H1 (cell line): ENCODE data around the gene YBX2. TPM values are rescaled to one million over a fixed set of nuclear protein-coding genes. Genes with fewer than 3 reads are reported as not detected.

ENCODE experiments used
- CTCF ChIA-PET: fragments of 300-600 bp; sonication (Branson Sonifier 250); formaldehyde crosslinking; loops from one replicate; lab custom pipeline; 2021; ENCODE audit not compliant: partially characterized antibody; lab: Charles Lee
- POLR2A ChIA-PET: fragments of 300-600 bp; sonication (Branson Sonifier 250); formaldehyde crosslinking; loops from one replicate; lab custom pipeline; 2021; ENCODE audit warnings: inconsistent platforms; ENCODE audit not compliant: partially characterized antibody; lab: Charles Lee
- DNase-seq, 2 experiments: peaks; one replicate each; pipeline versions ENCODE4 v3.0.0 to v3.0.0-alpha.2; 2010 to 2022; ENCODE audit warnings: low spot score in 2 of 2, low read depth in 1 of 2, mixed read lengths in 1 of 2
- FAIRE-seq: peaks from 2 replicates; lab custom pipeline; 2011; peaks lifted over from hg19 to GRCh38; lab: Jason Lieb, UNC
- H2AFZ ChIP-seq: 2 replicates; pipeline ENCODE4 v1.8.1; 2012; ENCODE audit warnings: low read length, inconsistent platforms
- H2AK5ac ChIP-seq: 2 replicates; pipeline ENCODE4 v1.6.1; 2013; ENCODE audit warnings: low read depth, low read length
- H2BK120ac ChIP-seq: replicated peaks from 2 replicates; pipeline ENCODE3; 2013; ENCODE audit warnings: low read depth, low read length, inconsistent platforms
- H2BK12ac ChIP-seq: 2 replicates; pipeline ENCODE4 v1.6.1; 2013; ENCODE audit warnings: low read depth, low read length
- H2BK15ac ChIP-seq: 2 replicates; pipeline ENCODE4 v1.6.1; 2013; ENCODE audit warnings: low read length
- H2BK20ac ChIP-seq: 2 replicates; pipeline ENCODE4 v1.6.1; 2013; ENCODE audit warnings: low read length
- H2BK5ac ChIP-seq: 2 replicates; pipeline ENCODE4 v1.6.1; 2013; ENCODE audit warnings: low read depth, low read length
- H3K14ac ChIP-seq: 2 replicates; pipeline ENCODE4 v1.6.1; 2013; ENCODE audit warnings: inconsistent platforms; ENCODE audit not compliant: insufficient read length
- H3K18ac ChIP-seq: 2 replicates; pipeline ENCODE4 v1.6.1; 2013; ENCODE audit warnings: low read length; ENCODE audit errors: extremely low read depth
- H3K23ac ChIP-seq: 2 replicates; pipeline ENCODE4 v1.6.1; 2013; ENCODE audit warnings: inconsistent platforms; ENCODE audit not compliant: insufficient read length
- H3K23me2 ChIP-seq: 2 replicates; pipeline ENCODE4 v1.6.1; 2013; ENCODE audit warnings: low read depth, low read length
- H3K27ac ChIP-seq: 2 replicates; pipeline ENCODE4 v1.6.1; 2011; ENCODE audit warnings: low read depth, low read length, inconsistent platforms
- H3K27me3 ChIP-seq, 4 experiments: replicated peaks in 1 of 4; 1 replicate in 1 of 4; 2 replicates in 3 of 4; pipeline versions ENCODE4 v1.6.1 to v1.8.1; 2011 to 2013; ENCODE audit warnings: low read length in 3 of 4, mild to moderate bottlenecking in 3 of 4, inconsistent platforms in 2 of 4, mixed read lengths in 2 of 4, moderate library complexity in 1 of 4; ENCODE audit not compliant: control insufficient read depth in 3 of 4, insufficient read depth in 3 of 4; ENCODE audit errors: extremely low read depth in 1 of 4
- H3K36me3 ChIP-seq, 4 experiments: 2 replicates each; pipeline versions ENCODE4 v1.6.1 to v1.8.1; 2011 to 2013; ENCODE audit warnings: mild to moderate bottlenecking in 4 of 4, low read length in 3 of 4, moderate library complexity in 2 of 4, control low read depth in 1 of 4, inconsistent platforms in 1 of 4; ENCODE audit not compliant: insufficient read depth in 4 of 4, control insufficient read depth in 2 of 4
- H3K4ac ChIP-seq: replicated peaks from 2 replicates; pipeline ENCODE3; 2013; ENCODE audit warnings: low read length, low read depth, mixed read lengths, inconsistent platforms; ENCODE audit not compliant: insufficient read length
- H3K4me1 ChIP-seq, 4 experiments: replicated peaks in 1 of 4; 1 replicate in 1 of 4; 2 replicates in 3 of 4; pipeline versions ENCODE4 v1.6.1 to v1.8.1; 2011 to 2013; ENCODE audit warnings: low read length in 3 of 4, inconsistent platforms in 2 of 4, mixed read lengths in 1 of 4; ENCODE audit not compliant: insufficient read depth in 4 of 4, control insufficient read depth in 3 of 4
- H3K4me2 ChIP-seq, 2 experiments: 2 replicates each; pipeline versions ENCODE4 v1.6.1 to v1.8.1; 2011 to 2013; ENCODE audit warnings: low read depth in 2 of 2, low read length in 2 of 2, control low read depth in 1 of 2, inconsistent platforms in 1 of 2, mild to moderate bottlenecking in 1 of 2; ENCODE audit not compliant: insufficient read depth in 1 of 2
- H3K4me3 ChIP-seq, 4 experiments: fragments of 200-600, 300-600 bp in 1 of 4; sonication (generic), shearing (Covaris generic), sonication (Bioruptor Twin) in 1 of 4; 2 replicates each; pipeline versions ENCODE4 v1.5.1 to v1.8.1; 2011 to 2016; ENCODE audit warnings: low read length in 4 of 4, low read depth in 3 of 4, control low read depth in 2 of 4, inconsistent platforms in 2 of 4, mild to moderate bottlenecking in 2 of 4, mixed read lengths in 1 of 4, moderate library complexity in 1 of 4; ENCODE audit not compliant: insufficient read depth in 2 of 4; ENCODE audit errors: extremely low read depth in 1 of 4
- H3K56ac ChIP-seq: replicated peaks from 2 replicates; pipeline ENCODE3; 2013; ENCODE audit warnings: low read depth, mild to moderate bottlenecking, mixed read lengths, low read length, inconsistent platforms; ENCODE audit not compliant: insufficient read length
- H3K79me1 ChIP-seq: 2 replicates; pipeline ENCODE4 v1.6.1; 2013; ENCODE audit warnings: low read depth, low read length, control low read depth
- H3K79me2 ChIP-seq, 2 experiments: 2 replicates each; pipeline versions ENCODE4 v1.6.1 to v1.8.1; 2012 to 2013; ENCODE audit warnings: low read length in 2 of 2, mild to moderate bottlenecking in 2 of 2, inconsistent platforms in 1 of 2; ENCODE audit not compliant: insufficient read depth in 2 of 2, control insufficient read depth in 1 of 2
- H3K9ac ChIP-seq, 4 experiments: replicated peaks in 1 of 4; 1 replicate in 1 of 4; 2 replicates in 3 of 4; pipeline versions ENCODE4 v1.6.1 to v1.8.1; 2011 to 2013; ENCODE audit warnings: low read depth in 3 of 4, low read length in 3 of 4, control low read depth in 2 of 4, mild to moderate bottlenecking in 2 of 4, moderate library complexity in 2 of 4, inconsistent platforms in 1 of 4; ENCODE audit errors: extremely low read depth in 1 of 4
- H3K9me3 ChIP-seq, 2 experiments: 2 replicates each; pipeline versions ENCODE4 v1.6.1 to v1.8.1; 2012 to 2013; ENCODE audit warnings: mild to moderate bottlenecking in 2 of 2, moderate library complexity in 2 of 2, control low read depth in 1 of 2, inconsistent platforms in 1 of 2, low read depth in 1 of 2, low read length in 1 of 2, mixed read lengths in 1 of 2; ENCODE audit not compliant: insufficient read depth in 2 of 2
- H4K20me1 ChIP-seq, 2 experiments: replicated peaks in 1 of 2; 2 replicates each; pipeline versions ENCODE3 to v1.8.1; 2011 to 2013; ENCODE audit warnings: inconsistent platforms in 2 of 2, low read length in 2 of 2, mild to moderate bottlenecking in 1 of 2; ENCODE audit not compliant: insufficient read depth in 2 of 2, control insufficient read depth in 1 of 2
- H4K5ac ChIP-seq: 2 replicates; pipeline ENCODE4 v1.6.1; 2013; ENCODE audit warnings: low read length, low read depth, mixed read lengths, inconsistent platforms; ENCODE audit not compliant: insufficient read length
- H4K8ac ChIP-seq: 2 replicates; pipeline ENCODE4 v1.8.0; 2013; ENCODE audit warnings: mild to moderate bottlenecking, moderate library complexity, low read length, inconsistent platforms; ENCODE audit not compliant: insufficient read depth; ENCODE audit errors: extremely low read depth
- H4K91ac ChIP-seq: replicated peaks from 2 replicates; pipeline ENCODE3; 2013; ENCODE audit warnings: low read length, mixed read lengths, inconsistent platforms; ENCODE audit not compliant: insufficient read length
- CBX8 ChIP-seq: fragments of 300-800, 300-1000 bp; sonication (generic); IDR thresholded peaks from 2 replicates; pipeline ENCODE4 v1.7.1; 2016; ENCODE audit warnings: low read depth, low read length, borderline replicate concordance
- CHD1 ChIP-seq: IDR thresholded peaks from 2 replicates; pipeline ENCODE4 v1.6.1; 2012; ENCODE audit warnings: low read depth, low read length, improper control_type of control experiment
- CHD2 ChIP-seq: IDR thresholded peaks from 2 replicates; pipeline ENCODE4 v1.6.1; 2012; ENCODE audit warnings: low read length, improper control_type of control experiment
- CREB1 ChIP-seq: IDR thresholded peaks from 2 replicates; pipeline ENCODE4 v1.6.1; 2012; ENCODE audit warnings: inconsistent platforms
- JUN ChIP-seq: IDR thresholded peaks from 2 replicates; pipeline ENCODE4 v1.6.1; 2011; ENCODE audit warnings: low read depth, mild to moderate bottlenecking, improper control_type of control experiment, low read length
- KDM4A ChIP-seq: IDR thresholded peaks from one replicate; pipeline ENCODE4 v1.7.1; 2012; ENCODE audit warnings: low read depth, mild to moderate bottlenecking, moderate library complexity, low read length, inconsistent platforms; ENCODE audit not compliant: severe bottlenecking
- RBBP5 ChIP-seq: IDR thresholded peaks from 2 replicates; pipeline ENCODE4 v1.7.1; 2012; ENCODE audit warnings: low read depth, mild to moderate bottlenecking, inconsistent platforms, low read length, moderate library complexity, borderline replicate concordance
- YY1 ChIP-seq: IDR thresholded peaks from 2 replicates; pipeline ENCODE4 v1.6.1; 2011; ENCODE audit warnings: low read depth, mild to moderate bottlenecking, low read length
- ZNF274 ChIP-seq: IDR thresholded peaks from 2 replicates; pipeline ENCODE4 v1.7.0; 2012; ENCODE audit warnings: low read length, borderline replicate concordance; ENCODE audit errors: extremely low read depth
- WGBS, 2 experiments: shearing (Covaris generic) in 1 of 2; methylation state at CpG; one replicate each; pipeline versions ENCODE4 v1.1.6 to v1.1.7; 2013 to 2015; ENCODE audit warnings: low lambda C conversion rate in 2 of 2, mixed read lengths in 2 of 2, inconsistent platforms in 1 of 2, low coverage in 1 of 2, missing lambda C conversion rate in 1 of 2; ENCODE audit not compliant: insufficient replicate concordance in 2 of 2, insufficient coverage in 1 of 2, insufficient read length in 1 of 2; ENCODE audit errors: extremely low coverage in 1 of 2, missing lambda C conversion rate in 1 of 2; 5-methylcytosine and 5-hydroxymethylcytosine counted together
- polyA plus RNA-seq, 7 experiments: library from polyadenylated mRNA; depleted of rRNA in 3 of 7; stranded (reverse) in 5 of 7; unstranded in 2 of 7; fragments of >200 nt in 5 of 7; fragments of 200-250 nt in 2 of 7; gene quantifications; 1 replicate in 5 of 7; 2 replicates in 1 of 7; 4 replicates in 1 of 7; pipeline versions ENCODE4 v1.2.1 to v1.2.3, GENCODE V29; 2011 to 2013; ENCODE audit warnings: missing spikeins in 2 of 7, mixed read lengths in 2 of 7
- total RNA-seq: library from RNA; stranded (reverse); fragmentation: NEBNext Ultra II Directional; extraction: Animal tissue kit (Norgen Biotek cat#: 25700); gene quantifications from 2 replicates; pipeline ENCODE4 v1.2.1, GENCODE V29; 2021

Gene YBX2
- total and polyA plus RNA-seq, 2 of the 8 experiments (the other 6 are each of a cell fraction or from before 2014, with no cell fraction given) = 19.2 to 30.5 TPM

GRCh38 chr17:7329997-7330637, 35.7 kb upstream of the YBX2 start:
- H2BK120ac ChIP-seq = no peak overlapping the region
- peaks cover 2% of the 10 kb centered on the region; the same call in 1 of the 2 replicates for H3K79me1 ChIP-seq
- peak overlapping the region; percentile 48; the same call in 1 of the 2 replicates for H2BK5ac ChIP-seq
- no peak overlapping the region for H2AFZ ChIP-seq
- peaks cover 8% of the 10 kb centered on the region for H3K23me2 ChIP-seq
- H4K20me1 ChIP-seq = no peaks in the 10 kb centered on the region
- H3K27ac ChIP-seq = peak overlapping the region; percentile 84
- H3K79me2 ChIP-seq = peaks cover 0 to 14% of the 10 kb centered on the region in 2 experiments; a peak in 2 of 4 replicates
- no peaks in the 10 kb centered on the region for H3K9me3 ChIP-seq
- H4K5ac ChIP-seq = peak overlapping the region; percentile 28
- H3K4me1 ChIP-seq = peaks cover 0 to 19% (median 8%) of the 10 kb centered on the region in 4 experiments; a peak in 6 of 7 replicates
- POLR2A ChIA-PET = interaction anchor here (0.6 to 13.4 kb wide), 28 partner anchors 8 to 254 kb away, joined by 3 to 223 read pairs (median 4); partner anchors contain the start of genes ACADVL, ACAP1, CHRNB1 and CLDN7
- H3K4ac ChIP-seq = peak overlapping the region; percentile 44
- DNase-seq (peak in 1 of 2 experiments; percentile 92), FAIRE-seq (no peak)
- peak overlapping the region; percentile 22 for H4K91ac ChIP-seq
- H2BK12ac ChIP-seq = 0 out of 2 replicates have a peak overlapping the region, but pooled peaks have one; percentile 29
- H3K9ac ChIP-seq = peak overlapping the region in 3 of 4 experiments; percentile 84 to 85 (median 84); a peak in 6 of 7 replicates
- 6% methylated on average over 23 of the region's 34 CpGs; no CpG with 5 or more reads in 1 of the 2 experiments for WGBS, 2 experiments
- peak overlapping the region; percentile 41 for H3K18ac ChIP-seq
- no peaks in the 10 kb centered on the region; a peak in 1 of 7 replicates for H3K27me3 ChIP-seq
- peak overlapping the region; percentile 69 to 97 (median 82) for H3K4me3 ChIP-seq
- no peak overlapping the region for H2AK5ac ChIP-seq
- H3K36me3 ChIP-seq = peaks cover 0 to 4% (median under 1%) of the 10 kb centered on the region in 4 experiments; a peak in 4 of 8 replicates
- H3K56ac ChIP-seq = peak overlapping the region; percentile 90
- CTCF ChIA-PET = interaction anchor here (0.7 to 9.3 kb wide), 12 partner anchors 15 to 358 kb away, joined by 3 to 167 read pairs (median 5); partner anchors contain the start of genes GPS2, SENP3, TMEM95 and TP53
- peak overlapping the region; percentile 95 to 96 for H3K4me2 ChIP-seq
- no peak overlapping the region for H3K14ac ChIP-seq
- H4K8ac ChIP-seq = peak overlapping the region; percentile 94
- H2BK15ac ChIP-seq = peak overlapping the region; percentile 72; the same call in 1 of the 2 replicates
- no peak overlapping the region for H3K23ac ChIP-seq
- H2BK20ac ChIP-seq = no peak overlapping the region
- TF ChIP-seq YY1 (0 out of 2 replicates have a peak, but pooled peaks have one; percentile 28), RBBP5 (no peak), CHD2 (no peak), CHD1 (no peak), CREB1 (no peak), KDM4A (no peak), ZNF274 (no peak), JUN (no peak), CBX8 (no peak)
